ENCODE measurements around the gene FREM3.
"Not testable (repeated sequence)": the region's sequence is repeated elsewhere in the genome, so short reads cannot be mapped to it uniquely, and the experiment has no call there.

Gene FREM3

DNA sequence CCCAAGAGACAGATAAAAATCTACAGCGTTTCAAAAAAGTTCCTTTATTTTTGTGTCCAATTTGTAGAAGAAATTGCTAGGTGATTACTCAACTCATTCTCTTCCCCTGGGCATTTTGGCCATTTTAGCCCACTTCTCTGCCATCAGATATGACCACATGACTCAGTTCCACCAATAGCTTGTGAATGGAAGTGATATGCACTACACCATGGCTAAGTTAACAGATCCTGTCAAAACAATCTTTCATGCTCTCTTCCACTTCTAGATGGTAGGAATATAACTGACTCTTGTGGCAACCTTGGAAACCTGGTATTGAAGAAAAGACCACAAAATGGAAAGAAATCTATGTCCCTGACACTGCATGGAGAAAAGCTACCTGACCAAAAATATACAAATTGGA, 26.2 kb upstream of the FREM3 start:
- H3K4me3 ChIP-seq (replicated peaks; ENCODE audit: low read depth, low read length) = no peak overlapping the region
- TF ChIP-seq, protein P1, sequence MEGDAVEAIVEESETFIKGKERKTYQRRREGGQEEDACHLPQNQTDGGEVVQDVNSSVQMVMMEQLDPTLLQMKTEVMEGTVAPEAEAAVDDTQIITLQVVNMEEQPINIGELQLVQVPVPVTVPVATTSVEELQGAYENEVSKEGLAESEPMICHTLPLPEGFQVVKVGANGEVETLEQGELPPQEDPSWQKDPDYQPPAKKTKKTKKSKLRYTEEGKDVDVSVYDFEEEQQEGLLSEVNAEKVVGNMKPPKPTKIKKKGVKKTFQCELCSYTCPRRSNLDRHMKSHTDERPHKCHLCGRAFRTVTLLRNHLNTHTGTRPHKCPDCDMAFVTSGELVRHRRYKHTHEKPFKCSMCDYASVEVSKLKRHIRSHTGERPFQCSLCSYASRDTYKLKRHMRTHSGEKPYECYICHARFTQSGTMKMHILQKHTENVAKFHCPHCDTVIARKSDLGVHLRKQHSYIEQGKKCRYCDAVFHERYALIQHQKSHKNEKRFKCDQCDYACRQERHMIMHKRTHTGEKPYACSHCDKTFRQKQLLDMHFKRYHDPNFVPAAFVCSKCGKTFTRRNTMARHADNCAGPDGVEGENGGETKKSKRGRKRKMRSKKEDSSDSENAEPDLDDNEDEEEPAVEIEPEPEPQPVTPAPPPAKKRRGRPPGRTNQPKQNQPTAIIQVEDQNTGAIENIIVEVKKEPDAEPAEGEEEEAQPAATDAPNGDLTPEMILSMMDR (IDR thresholded peaks at IDR 0.05; ENCODE audit: low read length, missing control alignments) = no peak
- no peak for DNase-seq (ENCODE audit: low read depth)

DNA sequence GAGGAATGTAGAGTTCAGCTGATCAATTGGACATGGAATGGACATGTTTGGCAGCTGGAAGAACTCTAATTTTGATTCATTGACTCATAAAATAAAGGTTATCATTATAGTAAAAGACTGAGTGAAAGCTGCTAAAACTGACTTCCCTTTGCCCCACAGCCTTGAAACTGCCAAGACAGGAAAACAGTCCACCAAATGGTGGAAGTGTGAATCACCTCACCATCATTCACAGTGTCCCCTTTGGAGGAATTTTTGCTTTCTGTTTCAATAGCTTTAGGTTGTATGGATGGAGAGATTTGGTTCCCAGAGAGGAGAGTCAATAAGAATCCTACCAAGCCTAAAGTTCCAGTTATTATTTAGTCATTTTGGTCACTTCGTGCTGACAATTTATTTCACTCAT, 20.8 kb upstream of the FREM3 start:
- no peak overlapping the region for H3K4me3 ChIP-seq (replicated peaks; ENCODE audit: low read depth, low read length)
- peak; percentile 16 for DNase-seq (ENCODE audit: low read depth)
- TF ChIP-seq, protein P1 (IDR thresholded peaks at IDR 0.05; ENCODE audit: low read length, missing control alignments) = no peak

DNA sequence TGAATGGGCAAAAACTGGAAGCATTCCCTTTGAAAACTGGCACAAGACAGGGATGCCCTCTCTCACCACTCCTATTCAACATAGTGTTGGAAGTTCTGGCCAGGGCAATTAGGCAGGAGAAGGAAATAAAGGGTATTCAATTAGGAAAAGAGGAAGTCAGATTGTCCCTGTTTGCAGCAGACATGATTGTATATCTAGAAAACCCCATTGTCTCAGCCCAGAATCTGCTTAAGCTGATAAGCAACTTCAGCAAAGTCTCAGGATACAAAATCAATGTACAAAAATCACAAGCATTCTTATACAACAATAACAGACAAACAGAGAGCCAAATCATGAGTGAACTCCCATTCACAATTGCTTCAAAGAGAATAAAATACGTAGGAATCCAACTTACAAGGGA, 18.3 kb upstream of the FREM3 start:
- not testable (repeated sequence) for H3K4me3 ChIP-seq (replicated peaks; ENCODE audit: low read depth, low read length); DNase-seq (ENCODE audit: low read depth)

DNA sequence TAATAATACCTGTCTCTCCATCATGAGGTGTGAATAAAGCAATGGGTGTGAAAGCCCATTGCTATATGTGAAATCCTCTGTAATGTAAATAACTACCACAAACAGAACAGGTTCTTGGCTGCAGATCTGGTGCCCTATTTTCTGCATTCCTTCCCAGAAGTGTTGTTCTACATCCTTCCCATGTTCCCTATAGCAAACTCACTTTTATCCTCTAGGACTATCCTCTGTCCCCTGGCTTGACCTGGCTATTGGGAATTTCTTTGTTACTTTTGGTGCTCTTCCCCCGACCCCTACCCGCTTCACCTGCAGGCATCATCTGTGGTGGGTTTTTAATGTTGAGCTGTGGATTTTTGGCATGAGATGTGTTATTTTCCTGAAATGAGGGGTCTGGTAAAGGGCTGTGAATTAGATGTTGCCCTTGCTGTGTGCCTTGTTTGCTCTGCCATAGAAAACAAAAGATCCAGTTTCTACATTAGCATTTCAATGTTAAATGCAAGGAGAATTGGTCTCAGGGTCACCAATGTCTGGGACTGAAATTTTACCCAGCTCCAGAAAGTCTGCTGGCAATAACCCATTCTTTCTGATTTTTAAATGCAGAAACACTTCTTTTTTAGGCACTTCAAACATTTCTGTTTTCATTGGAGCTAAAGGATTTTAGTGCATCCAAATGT, 13.6 kb upstream of the FREM3 start:
- no peak overlapping the region for H3K4me3 ChIP-seq (replicated peaks; ENCODE audit: low read depth, low read length)
- TF ChIP-seq, protein P1 (IDR thresholded peaks at IDR 0.05; ENCODE audit: low read length, missing control alignments) = no peak
- DNase-seq (ENCODE audit: low read depth) = no peak

DNA sequence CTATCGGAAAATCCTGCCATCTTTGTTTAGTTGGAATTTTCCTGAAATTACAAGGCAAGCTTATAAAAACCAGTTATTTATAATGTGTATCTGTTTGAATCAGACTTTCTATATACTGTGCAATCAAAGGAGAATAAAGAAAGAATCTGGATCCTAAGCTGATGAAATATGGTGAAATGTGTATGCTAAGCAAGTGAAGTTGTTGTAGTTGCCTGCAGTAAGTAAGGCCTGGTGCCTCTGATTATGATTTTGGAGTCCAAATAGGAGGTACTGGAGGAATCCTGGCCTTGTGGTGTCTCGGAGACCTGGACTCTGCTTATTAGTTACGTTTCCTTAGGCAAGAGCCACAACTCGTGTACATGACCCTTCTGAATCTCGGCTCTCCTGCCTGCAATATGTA, 13.1 kb upstream of the FREM3 start:
- TF ChIP-seq, protein P1 (IDR thresholded peaks at IDR 0.05; ENCODE audit: low read length, missing control alignments) = no peak
- H3K4me3 ChIP-seq (replicated peaks; ENCODE audit: low read depth, low read length) = no peak overlapping the region
- DNase-seq (ENCODE audit: low read depth) = no peak

DNA sequence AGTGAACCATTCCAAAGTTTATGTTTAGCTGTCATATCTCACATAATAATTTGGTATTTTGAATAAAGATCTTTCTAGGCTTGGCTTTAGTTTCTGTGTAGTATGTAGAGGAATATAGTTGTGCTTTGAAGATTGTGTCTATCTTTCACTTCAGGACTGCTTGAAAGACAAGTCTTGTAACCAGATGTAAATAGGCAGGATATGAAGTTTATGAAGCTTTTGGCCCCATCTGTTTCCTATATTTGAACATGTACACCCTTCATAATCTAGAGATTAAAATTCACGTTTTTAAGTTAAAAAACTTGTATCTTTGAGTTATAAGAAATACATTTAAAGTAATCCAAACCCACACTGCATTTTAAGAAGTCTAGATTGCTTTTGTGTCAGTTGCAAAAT, 11.7 kb upstream of the FREM3 start:
- DNase-seq (ENCODE audit: low read depth) = no peak
- TF ChIP-seq, protein P1 (IDR thresholded peaks at IDR 0.05; ENCODE audit: low read length, missing control alignments) = no peak
- no peak overlapping the region for H3K4me3 ChIP-seq (replicated peaks; ENCODE audit: low read depth, low read length)

DNA sequence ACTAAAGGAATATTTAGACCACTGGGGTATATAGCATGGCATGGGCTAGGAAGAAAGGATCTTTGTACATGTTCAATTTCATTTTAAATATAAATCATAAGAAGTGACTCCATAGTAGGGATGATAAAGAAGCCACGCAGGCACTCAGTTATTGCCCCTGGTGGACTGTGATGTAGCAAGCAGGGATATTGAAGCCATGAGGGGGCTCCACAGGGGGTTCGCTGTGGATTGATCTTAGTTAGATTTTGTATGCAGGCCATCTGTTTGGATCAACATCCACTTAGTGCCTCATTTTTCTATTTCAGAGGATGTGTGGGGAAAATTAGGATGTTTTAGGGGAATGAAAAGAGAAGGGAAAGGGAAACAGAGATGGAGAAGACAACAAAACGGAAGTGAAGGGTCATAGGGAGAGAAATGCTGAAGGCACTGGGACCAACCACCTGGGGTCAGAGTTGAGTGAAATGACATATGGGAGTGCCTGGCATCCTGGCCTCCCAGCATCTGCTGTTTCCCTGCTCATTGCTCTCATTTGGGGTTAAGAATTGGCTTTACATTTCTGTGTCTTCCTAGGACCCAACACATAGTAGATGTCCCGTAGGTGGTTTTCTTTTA, 11.2 kb upstream of the FREM3 start:
- TF ChIP-seq, protein P1 (IDR thresholded peaks at IDR 0.05; ENCODE audit: low read length, missing control alignments) = no peak
- DNase-seq (ENCODE audit: low read depth) = no peak
- H3K4me3 ChIP-seq (replicated peaks; ENCODE audit: low read depth, low read length) = no peak overlapping the region

Measured in fibroblast of pulmonary artery (primary cell).